Forelimb muscle (tissue), 1 donor: ENCODE measurements around the gene OSBPL3. TPM values are rescaled to one million over a fixed set of nuclear protein-coding genes. Genes with fewer than 3 reads are reported as not detected.

Experiments used
- DNase-seq: peaks from one replicate; pipeline ENCODE4 v3.0.0-alpha.2; 2013; ENCODE audit warnings: low read depth
- polyA plus RNA-seq: library from polyadenylated mRNA; unstranded; fragments of 120-200 nt; gene quantifications from one replicate; pipeline ENCODE4 v1.2.1, GENCODE V29; 2013; ENCODE audit not compliant: insufficient read length

OSBPL3 gene
- polyA plus RNA-seq, 1 donor = 3.5 TPM

- DNase-seq = no peak
Measured at GRCh38 chr7:24828891-24829661, 150.9 kb downstream of the OSBPL3 start.

DNA sequence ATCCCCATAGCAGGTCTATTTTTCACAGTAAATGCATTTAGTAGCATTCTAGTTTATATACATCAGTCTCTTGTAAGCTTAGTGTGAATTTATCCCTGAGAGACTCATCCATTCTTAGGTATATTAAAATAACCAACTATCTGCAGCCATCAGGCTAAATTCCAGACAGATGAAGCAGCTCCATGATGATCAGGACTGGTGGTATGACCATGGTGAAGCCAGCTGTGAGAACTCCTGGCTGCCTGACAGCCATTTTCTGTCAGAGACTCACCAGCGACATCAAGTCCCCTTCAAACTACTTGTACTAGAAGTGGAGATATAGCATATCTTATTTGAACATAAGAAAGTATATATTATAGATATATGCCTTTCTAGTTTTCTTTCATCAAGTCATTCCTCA, 152.4 kb downstream of the OSBPL3 start:
- DNase-seq = no peak

DNA sequence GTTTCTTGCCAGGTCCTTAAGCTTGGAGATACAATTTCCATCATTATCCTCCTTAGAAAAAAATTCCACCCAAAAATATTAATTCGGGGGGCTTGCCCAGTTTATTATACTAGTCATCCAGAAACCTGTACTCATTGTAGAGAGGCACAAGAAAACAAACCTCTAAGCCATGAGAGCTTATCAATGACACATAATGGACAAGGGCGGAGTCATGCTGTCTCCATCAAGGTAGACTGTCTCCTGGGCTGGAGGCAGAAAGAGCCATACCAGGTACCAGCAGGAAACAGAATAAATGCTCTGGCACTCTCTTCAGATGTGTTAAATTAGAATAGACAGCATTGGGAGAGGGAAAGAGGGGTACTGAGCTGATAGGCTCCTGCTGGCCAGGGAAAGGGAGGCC, 153.0 kb downstream of the OSBPL3 start:
- DNase-seq = no peak

DNA sequence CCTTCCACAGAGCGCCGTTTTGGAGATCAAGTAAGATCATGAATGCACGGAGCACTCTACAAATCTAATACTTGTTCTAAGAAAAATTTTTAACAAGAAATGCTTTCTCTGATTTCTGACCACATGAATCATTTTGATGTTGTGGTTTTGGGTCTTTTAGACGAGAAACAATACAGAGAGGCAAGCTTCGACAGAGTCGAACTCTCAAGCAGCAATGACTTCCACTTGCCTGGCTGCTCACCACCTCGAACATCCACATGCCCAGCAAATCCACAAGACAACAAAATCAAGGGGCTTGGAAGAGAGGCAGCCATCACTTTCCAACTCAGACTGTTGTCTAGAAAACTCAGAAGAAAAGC, 153.3 kb downstream of the OSBPL3 start:
- no peak for DNase-seq

- no peak for DNase-seq
Measured at GRCh38 chr7:24825931-24826661, 153.9 kb downstream of the OSBPL3 start.

- no peak for DNase-seq
Measured at GRCh38 chr7:24825381-24825794, 154.6 kb downstream of the OSBPL3 start.

DNA sequence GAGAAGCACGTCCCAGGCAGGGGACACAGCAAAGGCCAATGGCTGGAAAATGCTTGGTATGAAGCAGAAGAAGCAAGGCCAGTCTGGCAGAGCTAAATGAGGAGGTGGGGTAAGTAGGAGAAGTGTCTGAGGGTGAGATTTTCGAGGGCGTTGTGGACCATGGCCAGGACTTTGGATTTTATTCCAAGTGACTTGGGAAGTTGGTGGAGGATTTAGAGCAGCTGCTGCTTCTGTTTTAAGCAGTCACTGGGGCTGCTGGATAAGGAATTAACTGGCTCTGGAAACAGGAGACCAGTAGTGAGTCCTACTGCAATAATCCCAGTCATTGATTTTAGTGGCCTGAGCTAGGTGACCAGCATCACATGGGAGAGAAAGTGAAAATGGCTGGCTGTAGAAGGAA, 155.1 kb downstream of the OSBPL3 start:
- no peak for DNase-seq

- no peak for DNase-seq
Measured at GRCh38 chr7:24824400-24824799, 155.6 kb downstream of the OSBPL3 start.

- no peak for DNase-seq
Measured at GRCh38 chr7:24821754-24822054, 158.3 kb downstream of the OSBPL3 start.

GRCh38 chr7:24821045-24821753, 158.8 kb downstream of the OSBPL3 start:
- no peak for DNase-seq

DNA sequence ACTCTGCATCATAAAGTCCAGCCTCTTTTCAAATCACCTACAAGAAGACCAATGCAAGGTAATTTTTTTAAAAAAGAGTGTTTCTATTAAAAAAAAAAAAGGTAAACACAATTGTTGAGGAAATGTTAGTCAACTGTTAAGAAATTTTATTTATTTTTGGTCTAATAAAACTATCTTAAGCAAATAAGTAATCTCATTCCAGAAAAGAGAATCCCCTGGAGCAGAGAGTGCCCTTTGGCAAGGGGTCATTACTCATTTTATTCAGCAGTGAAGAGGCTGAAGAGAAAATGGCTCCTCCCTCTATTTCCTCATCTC, 159.3 kb downstream of the OSBPL3 start:
- DNase-seq = no peak

- DNase-seq = peak; percentile 63
Measured at GRCh38 chr7:24819916-24820689, 159.9 kb downstream of the OSBPL3 start.

DNA sequence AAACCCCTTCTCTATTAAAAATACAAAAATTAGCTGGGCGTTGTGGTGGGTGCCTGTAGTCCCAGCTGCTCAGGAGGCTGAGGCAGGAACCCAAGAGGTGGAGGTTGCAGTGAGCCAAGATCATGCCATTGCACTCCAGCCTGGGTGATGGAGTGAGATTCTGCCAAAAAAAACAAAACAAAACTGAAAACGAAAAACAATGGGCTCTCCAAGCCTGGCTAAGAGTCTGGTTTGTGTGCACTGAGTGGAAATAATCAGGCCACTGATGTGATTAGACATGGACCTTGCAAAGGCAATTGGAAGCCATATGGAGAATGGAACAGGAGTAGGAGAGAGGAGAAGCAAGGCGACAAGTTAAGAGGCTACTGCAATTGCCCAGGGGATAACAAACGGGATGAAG, 162.6 kb downstream of the OSBPL3 start:
- DNase-seq = no peak

DNA sequence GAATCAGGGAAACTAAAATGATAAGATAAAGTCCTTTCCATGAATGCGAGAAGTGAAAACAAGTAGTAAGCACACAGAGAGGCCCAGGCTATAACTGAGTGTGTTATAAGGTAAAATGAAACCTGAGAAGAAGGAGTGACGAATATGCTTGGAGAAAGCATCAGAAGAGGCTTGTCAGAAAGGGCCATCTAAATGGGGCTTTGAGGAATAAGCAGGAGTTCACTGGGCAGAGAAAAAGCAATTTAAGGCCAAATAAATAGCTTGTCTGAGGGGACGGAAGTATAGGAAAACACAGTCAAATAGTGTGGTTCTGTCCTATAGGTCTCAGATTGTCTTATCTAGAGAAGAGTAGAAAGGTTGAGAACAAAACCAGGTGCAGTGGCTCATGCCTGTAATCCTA, 163.1 kb downstream of the OSBPL3 start:
- no peak for DNase-seq

DNA sequence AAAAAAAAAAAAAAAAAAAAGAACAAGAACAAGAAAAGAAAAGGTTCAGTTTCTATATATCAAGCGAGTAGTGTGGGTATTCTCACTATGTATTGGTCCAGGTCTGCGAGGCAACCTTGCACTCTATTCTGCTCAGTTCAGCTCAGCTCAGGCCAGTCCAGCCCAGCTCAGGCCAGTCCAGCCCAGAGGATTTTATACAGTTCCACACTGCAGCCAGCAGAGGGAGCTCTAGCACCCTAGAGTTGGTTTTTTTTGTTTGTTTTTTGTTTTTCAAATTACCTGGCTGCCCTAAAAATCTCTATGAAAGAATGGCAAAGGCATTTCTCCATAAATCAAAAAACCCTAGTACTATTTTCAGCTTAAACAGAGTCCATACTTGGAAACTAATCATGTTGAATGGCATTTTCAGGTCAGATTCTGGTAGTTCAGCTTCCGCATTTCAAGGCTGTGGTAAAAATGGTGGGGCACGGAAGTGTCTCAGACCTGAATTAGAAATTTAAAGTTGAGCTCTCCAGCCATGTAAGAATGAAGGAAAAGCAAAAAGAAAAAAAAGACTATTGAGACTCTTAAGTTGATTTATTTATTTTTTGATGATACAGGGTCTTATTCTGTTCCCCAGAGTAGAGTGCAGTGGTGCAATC, 167.6 kb downstream of the OSBPL3 start:
- DNase-seq = no peak

DNA sequence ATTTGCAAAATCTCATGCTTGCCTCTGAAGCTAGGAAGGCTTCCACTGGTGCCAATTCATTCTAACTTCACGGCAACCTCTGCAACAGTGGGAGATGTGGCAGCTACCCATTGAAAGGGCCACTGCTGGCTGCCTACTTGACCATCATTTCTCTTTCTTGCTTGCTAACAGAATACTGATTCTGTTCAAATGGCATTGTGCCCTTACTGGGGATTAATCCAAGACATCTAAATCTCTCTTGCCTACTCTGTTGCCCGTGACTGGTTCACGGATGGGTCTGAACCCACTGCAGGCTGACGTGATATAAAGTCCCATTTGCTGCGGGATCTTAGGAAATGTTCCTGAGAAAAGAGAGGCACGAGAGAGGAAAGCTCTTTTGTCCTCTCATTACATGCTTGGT, 171.5 kb downstream of the OSBPL3 start:
- no peak for DNase-seq

DNA sequence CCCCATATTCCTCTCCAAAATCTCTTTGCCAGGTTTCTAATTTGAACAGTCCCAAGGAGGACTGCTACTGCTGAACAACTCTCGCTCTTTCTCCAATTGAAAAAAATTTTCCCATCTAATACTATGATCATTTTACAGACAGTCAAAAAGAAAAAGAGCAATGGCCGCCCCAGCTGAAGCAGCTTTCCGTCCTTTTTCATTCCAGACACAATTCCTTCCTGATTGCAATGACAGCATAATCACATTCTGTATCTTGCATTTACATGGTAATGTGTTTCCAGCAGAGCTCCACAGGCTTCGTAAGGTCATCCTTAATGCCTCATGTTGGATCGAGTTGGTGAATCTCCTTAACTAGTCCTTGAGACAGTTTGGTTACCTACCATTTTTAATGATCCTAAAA, 177.7 kb downstream of the OSBPL3 start:
- no peak for DNase-seq

- no peak for DNase-seq
Measured at GRCh38 chr7:24801883-24802282, 178.1 kb downstream of the OSBPL3 start.

- DNase-seq = no peak
Measured at GRCh38 chr7:24800667-24801066, 179.3 kb downstream of the OSBPL3 start.

DNA sequence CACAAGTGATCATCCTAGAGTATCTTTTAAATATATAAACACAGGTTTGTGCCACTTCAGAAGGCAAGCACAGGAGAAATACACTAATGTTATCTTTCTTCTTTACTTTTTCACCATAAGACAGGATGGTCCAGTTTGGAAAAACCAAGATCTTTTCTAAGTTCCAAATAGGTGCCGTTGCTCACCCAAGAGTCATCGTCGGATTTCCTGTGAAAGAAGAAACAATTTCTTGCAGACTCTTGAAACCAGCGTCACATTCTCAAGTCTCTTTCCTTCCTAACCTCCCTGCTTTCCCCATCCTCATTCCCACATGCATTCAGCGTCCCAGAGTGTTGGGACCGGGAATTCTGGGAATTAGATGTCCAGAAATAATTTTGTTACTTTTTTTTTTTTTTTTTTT, 179.9 kb downstream of the OSBPL3 start:
- no peak for DNase-seq

GRCh38 chr7:24799506-24799905, 180.5 kb downstream of the OSBPL3 start:
- no peak for DNase-seq

GRCh38 chr7:24798261-24798660, 181.7 kb downstream of the OSBPL3 start:
- DNase-seq = no peak
